NCI-H2227 treated with DMSO at 0.1 percent for 48 hours (cell line): Measurements from ENCODE around the gene AFF1.
A peak's percentile ranks its signal among the peaks of the same experiment; 100 is the strongest.
"Not testable (repeated sequence)": the region's sequence is repeated elsewhere in the genome, so short reads cannot be mapped to it uniquely, and the experiment has no call there.

Source experiments
- DNase-seq: peaks from one replicate; lab custom pipeline; 2025; lab: John Stamatoyannopoulos, UW

Gene AFF1

DNA sequence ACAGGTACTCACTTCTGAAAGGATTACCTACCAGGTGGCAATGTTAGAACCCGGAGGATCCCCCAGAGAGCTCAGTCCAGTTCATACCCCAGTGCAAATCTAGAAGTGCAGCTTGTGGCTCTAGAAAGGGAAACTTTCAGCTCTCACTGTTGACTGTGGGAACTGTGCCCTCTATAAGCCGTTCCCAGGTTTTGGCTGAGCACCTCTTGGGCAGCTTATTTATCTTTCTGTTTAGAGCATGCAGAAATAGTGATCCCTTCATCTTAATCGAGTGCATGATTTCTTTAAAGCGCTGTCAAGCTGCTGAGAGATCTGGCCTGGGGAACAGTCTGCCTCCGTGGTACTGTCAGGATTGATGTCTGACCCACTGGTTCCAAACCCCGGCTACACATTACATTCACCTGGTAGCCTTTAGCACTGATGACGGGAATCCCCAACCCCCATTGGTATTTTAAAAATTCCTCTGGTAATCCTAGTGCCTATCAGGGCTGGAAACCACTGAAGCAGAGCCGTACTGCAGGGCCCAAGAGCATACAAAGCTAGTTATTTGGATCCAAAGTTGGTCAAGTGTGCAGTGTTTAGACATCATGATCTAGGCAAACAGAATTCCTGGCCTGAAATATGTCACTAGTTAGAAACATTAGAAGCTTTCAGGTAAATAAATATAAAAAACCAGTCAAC lies 182.4 kb downstream of the AFF1 start:
- DNase-seq: no peak

DNA sequence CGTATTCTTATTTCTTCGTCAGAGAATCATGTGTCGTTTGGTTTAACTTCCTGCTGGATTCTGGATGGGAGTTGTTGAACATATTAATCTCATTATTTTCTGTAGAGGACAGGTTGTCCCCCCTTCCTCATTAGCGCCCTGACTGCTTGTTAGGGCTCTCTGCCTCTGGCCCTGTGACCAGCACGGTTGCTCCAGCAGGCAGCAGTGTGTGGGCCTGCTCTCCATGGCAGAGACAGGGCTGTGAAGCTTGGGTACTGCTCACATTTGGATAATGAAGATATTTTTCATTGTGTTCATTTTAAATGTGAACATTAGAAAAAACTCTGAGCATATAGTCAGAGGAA lies 182.9 kb downstream of the AFF1 start:
- no peak for DNase-seq

- DNase-seq: no peak
Observed at GRCh38 chr4:87118421-87118820, 183.6 kb downstream of the AFF1 start.

GRCh38 chr4:87118826-87119225 lies 184.0 kb downstream of the AFF1 start:
- DNase-seq: peak; percentile 5

GRCh38 chr4:87120010-87120409 lies 185.2 kb downstream of the AFF1 start:
- DNase-seq: no peak

- peak; percentile 27 for DNase-seq
Observed at GRCh38 chr4:87120411-87121162, 185.8 kb downstream of the AFF1 start.

GRCh38 chr4:87121341-87122065 lies 186.7 kb downstream of the AFF1 start:
- DNase-seq: no peak

DNA sequence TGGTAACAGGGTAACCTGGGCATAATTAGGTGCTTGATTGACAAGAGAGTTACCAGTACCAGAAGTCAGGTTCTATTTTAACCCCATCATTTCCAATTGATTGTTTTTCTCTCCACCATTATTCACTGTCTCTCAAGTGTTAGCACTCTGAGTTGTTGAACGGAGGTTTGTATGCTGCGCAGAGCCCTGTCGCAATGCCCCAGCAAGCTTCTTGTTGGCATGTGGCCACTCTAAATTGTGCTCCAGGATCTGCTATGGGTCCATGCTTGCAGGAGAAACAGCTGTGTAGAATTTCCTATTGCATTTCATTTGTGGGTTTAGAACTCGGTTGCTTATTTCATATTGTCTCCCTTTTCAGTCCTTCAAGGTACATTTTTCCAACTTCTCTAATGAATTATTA lies 187.4 kb downstream of the AFF1 start:
- DNase-seq: no peak

- DNase-seq: no peak
Observed at GRCh38 chr4:87126056-87126455, 191.2 kb downstream of the AFF1 start.

GRCh38 chr4:87128006-87128705 lies 193.3 kb downstream of the AFF1 start:
- no peak for DNase-seq

DNA sequence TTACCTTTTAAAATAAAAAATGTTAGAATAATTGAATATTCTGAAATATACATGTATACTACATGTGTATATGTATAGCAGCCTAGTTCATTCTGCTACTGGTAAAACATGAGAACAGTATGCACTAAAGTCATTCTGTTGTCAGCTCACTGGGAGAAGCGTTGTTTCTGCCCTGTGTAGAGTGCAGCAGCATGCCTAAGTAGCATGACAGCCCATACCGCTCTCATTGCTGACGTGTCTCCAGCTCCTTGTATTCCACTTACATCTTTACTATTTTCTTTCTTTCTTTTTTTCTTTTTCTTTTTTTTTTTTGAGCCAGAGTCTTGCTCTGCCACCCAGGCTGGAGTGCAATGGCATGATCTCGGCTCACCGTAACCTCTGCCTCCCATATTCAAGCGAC lies 194.9 kb downstream of the AFF1 start:
- DNase-seq: no peak

DNA sequence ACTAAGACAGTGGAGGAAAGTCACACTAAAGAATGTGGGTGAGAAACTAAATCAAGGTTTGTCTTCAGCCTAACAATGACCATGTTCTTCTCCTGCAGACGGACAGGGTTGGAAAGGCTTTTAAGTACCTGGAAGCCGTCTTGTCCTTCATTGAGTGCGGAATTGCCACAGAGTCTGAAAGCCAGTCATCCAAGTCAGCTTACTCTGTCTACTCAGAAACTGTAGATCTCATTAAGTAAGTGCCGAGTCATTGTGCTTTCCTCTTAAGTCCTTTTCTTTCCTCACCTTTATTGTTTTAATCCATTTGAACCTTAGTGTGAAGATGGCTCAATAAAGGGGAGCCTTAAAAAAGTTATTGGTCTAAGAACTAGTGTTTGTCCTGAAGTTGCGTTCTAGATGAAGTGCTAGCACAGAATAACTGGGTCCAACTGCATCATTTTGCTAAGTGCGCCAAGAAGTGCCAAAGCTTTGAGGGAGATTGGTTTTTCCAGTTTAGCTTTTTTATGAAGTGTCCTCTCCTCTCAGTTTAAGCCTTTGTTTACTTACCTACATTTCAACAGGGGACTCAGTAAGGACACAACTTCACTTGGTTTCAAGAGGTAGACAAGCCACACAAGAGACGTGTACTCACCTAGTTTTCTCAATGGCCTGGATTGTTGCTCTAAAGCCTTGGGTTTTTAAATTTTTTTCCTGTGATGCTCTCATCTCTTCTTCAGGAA lies 196.3 kb downstream of the AFF1 start:
- DNase-seq: no peak

DNA sequence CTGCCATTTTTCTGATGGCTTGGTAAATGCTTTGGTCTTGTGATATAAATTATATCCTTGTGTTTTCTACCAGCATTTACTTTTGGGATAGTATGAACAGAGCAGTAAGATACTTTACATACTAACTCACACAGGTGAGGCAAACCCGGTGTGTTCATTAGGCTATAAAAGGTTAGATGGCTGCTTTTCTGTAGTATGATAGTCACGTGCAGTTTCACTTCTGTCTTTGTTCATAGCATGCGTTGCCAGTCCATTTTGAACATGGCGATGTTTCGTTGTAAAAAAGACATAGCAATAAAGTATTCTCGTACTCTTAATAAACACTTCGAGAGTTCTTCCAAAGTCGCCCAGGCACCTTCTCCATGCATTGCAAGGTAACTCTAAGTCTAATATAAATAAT lies 197.2 kb downstream of the AFF1 start:
- no peak for DNase-seq

GRCh38 chr4:87133183-87133582 lies 198.4 kb downstream of the AFF1 start:
- no peak for DNase-seq

- DNase-seq: no peak
Observed at GRCh38 chr4:87134122-87134521, 199.3 kb downstream of the AFF1 start.

- DNase-seq: no peak
Observed at GRCh38 chr4:87141428-87141827, 206.6 kb downstream of the AFF1 start.

GRCh38 chr4:87144356-87144755 lies 209.5 kb downstream of the AFF1 start:
- DNase-seq: peak; percentile 79

GRCh38 chr4:87145934-87146333 lies 211.1 kb downstream of the AFF1 start:
- DNase-seq: not testable (repeated sequence)

- no peak for DNase-seq
Observed at GRCh38 chr4:87147116-87147515, 212.3 kb downstream of the AFF1 start.

DNA sequence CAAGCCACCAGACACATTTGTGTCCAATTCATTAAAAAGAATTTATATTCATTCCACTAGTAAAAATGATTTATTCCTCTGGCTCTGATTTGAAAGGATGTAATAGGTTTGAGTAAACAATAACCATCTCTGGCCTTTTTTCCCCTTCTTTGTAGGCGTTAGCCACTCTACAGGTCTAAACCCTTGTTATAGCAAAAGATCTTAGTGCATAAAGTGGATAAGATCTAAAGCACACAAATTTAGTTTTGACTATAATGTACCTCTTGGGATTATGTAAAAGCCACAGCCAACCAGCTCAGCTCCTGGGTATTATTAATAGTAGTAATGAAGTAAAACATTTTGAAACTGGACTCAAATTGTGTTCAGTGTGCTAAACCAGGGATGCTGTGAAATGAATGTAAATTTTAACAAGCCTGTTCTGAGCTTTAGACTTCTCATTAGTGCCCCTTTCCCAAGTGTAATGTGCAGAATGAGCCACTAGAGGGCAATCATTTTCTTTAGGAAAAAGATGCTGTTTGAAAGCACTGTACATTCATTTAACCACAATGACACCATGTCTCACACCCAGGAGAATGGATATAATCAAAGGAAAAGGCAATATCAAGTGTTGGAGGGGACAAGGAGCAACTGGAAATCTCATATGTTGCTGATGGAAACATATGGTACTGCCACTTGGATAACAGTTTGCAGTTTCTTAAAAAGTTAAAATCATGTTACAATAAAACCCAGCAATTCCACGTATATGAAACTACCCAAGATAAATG lies 215.9 kb downstream of the AFF1 start:
- DNase-seq: peak; percentile 41

GRCh38 chr4:87151730-87152129 lies 216.9 kb downstream of the AFF1 start:
- no peak for DNase-seq
